Stimulated activated CD4-positive, alpha-beta T cell treated with anti-CD3 and anti-CD28 coated beads, Interleukin-1b, Interleukin-23, amount 100 ng/mL, for 4 hours (primary cell): ENCODE data around the gene AFF2.
"Not testable (repeated sequence)": the region's sequence is repeated elsewhere in the genome, so short reads cannot be mapped to it uniquely, and the experiment has no call there.

Experiments used
- DNase-seq, 2 donors: peaks; one replicate each; pipeline ENCODE4 v3.0.0-alpha.2; 2020; ENCODE audit warnings: low read depth in 2 of 2

AFF2 gene

DNA sequence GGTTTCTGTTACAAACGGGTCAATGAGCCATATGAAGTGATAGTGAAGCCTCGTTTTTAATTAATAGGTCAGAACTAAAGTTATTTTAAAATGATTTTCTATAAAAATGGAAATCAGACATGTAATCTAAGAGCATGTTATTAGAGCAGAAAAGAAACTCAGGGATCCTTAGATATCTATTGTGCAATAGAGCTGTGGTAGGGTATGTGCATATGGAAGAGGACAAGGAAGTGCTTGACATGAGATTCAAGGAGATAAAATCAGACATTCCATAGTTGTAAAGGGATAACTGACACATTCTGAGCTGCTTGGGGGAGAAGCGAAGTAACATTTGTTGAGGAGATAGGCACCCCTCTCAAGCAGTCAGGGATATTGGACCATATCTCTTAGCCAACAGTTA, 143.0 kb downstream of the AFF2 start:
- no peak for DNase-seq

DNA sequence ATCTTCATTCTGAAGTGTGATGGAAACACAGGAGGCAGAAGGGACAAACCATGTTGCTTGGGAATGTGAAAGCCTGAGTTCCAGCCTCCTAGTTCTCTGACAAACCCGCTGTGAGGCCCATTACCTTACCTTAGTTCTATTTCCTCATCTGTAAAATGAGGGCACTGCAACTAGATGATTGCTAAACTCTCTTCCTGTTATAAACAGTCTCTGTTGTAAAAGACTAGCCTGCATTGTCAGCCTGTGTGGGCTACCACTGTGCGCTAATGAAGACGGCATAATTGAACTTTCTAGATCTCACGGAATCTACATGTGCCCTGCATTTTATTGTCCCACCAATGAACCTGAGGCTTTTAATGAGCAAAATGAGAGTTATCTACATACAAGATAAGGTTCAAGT, 147.2 kb downstream of the AFF2 start:
- DNase-seq: no peak

DNA sequence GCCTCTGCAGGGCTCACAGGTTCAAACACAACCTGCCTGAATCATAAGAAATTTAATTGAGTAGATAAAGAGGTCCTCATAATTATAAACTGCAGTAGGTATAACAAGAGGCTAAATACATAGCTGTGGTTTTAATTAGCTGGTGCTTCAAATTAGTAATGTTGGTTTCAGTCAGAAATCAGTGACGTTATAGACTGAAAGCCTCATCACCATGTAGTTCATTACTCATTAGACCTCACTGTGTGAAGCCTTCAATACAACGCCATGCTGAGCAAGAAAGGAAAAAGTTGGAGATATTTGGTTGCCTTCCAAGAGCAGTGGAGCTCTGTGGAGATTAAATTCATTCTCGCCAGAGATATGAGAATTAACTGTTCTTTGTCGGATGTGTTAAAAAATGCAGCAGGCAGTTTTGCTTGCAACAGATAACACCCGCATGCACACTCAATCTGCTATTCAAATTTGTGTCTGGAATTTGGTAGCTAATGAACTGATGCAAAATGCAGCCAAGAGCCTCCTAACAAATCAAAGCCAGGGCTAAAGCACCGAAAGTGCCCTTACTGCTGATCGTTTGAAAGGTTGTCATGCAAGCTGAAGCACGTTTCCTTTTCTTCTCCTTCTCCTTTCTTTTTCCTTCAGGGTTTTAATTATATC, 148.9 kb downstream of the AFF2 start:
- DNase-seq: no peak

DNA sequence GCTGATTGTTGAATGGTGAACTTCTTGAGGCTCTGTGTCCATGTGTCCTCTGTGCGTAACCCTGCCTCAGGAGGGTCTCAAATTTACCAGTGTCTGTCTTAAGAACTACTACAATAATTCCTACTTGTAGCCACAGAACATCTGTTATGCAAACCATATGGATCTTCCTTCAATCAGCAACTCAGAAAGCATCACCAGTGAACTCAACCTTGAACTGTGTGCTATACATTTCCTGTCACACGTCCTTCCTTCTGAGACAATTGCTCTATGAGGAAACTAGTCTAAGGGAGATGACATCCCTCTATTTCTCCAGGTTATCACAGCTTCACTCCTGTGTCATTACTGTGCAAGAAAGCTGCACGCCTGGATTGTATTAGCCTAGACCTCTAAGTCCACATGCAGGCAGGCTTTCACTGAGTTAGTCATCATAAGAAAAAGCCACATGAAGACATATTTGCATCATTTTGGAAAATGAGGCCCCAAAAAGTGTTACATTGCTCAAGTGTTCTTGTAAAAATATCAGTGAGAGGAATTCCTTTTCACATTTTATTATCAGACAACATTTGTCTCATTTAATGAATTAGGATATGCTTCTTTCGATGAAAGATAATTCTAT, 157.8 kb downstream of the AFF2 start:
- DNase-seq: no peak

DNA sequence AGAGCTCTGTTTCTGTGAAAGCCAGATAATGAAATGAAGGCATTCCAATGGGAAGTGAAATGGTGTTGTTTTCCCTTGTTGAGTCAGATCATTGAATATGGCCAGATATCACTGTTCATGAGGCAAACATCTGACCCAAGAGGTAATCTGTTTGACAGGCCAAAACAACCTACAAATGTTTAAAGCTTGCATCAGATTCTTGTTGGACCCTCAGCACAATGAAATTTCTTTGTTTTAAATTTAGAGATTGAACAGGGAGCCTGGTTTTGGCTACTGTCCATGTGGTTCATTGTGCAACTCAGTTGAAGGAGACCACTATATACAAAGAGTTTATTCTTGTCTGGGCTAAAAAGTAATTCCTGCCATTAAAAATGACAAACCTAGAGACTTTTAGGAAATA, 159.1 kb downstream of the AFF2 start:
- DNase-seq: no peak

DNA sequence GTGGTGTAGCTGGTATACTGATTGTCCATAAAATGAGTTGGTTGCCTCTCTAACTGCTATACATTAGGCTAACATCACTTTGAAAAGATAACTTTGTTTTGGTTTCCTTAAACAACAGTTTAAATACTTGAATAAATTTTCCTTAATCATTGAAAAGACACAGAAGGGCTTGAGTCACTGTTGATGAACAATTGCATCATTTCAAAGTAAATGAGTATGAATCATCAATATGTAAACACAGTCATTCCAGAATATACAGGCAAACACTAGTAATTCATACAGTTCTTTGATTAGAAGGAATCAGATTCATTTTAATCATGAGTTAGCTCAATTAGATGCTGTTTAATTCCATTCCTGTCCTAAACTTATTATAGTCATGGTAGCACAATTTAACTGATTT, 160.6 kb downstream of the AFF2 start:
- DNase-seq: no peak

DNA sequence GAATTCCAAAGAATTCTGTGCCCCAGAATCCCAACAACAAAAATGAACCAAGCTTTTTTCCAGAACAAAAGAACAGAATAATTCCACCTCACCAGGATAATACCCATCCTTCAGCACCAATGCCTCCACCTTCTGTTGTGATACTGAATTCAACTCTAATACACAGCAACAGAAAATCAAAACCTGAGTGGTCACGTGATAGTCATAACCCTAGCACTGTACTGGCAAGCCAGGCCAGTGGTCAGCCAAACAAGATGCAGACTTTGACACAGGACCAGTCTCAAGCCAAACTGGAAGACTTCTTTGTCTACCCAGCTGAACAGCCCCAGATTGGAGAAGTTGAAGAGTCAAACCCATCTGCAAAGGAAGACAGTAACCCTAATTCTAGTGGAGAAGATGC, 161.6 kb downstream of the AFF2 start:
- no peak for DNase-seq

DNA sequence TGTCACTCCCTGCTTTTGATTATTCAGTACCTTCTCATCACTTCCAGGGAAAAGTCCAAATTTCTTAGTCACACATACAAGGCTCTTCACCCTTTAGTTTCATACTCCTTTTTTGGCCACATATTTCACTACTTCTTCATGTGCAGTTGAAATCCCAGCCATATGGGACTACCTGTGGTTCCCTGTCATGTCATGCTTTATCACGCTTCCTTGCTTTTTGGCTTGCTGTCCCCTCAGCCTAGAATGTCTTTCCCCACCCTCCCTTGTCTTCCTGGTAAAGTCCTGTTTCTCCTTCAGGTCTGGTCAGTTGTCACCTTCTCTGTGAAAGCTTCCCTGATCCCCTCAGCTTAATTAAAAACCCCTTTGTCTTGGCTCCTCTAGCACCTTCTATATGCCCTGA, 163.8 kb downstream of the AFF2 start:
- DNase-seq: no peak

DNA sequence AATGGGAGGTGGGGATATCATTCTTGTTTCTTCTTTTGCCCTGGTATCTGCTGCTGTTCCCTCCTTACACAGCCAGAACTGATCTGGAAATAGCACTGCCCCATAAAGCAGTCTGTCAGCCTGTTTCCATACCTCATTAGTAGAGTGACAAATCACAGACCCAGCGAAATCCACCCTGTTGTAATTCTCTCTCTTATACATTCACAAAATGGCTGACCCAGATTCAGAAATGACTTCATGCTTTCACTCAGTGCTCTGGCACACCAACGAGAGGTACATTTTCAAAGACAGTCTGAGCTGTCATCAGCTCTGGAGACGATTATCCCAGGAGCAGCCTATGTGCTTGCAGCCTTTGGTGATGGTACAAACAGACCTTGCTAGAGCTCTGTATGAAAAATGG, 164.6 kb downstream of the AFF2 start:
- DNase-seq: no peak

DNA sequence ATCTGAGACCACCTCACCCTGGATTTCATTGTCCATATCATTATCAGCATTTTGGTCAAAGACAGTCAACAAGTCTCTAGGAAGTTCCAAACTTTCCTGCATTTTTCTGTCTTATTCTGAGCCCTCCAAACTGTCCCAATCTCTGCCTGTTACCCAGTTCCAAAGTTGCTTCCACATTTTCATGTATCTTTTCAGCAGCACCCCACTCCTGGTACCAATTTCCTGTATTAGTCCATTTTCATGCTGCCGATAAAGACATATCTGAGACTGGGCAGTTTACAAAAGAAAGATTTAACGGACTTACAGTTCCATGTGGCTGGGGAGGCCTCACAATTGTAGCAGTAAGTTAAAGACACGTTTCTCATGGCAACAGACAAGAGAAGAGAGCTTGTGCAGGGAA, 168.8 kb downstream of the AFF2 start:
- not testable (repeated sequence) for DNase-seq

DNA sequence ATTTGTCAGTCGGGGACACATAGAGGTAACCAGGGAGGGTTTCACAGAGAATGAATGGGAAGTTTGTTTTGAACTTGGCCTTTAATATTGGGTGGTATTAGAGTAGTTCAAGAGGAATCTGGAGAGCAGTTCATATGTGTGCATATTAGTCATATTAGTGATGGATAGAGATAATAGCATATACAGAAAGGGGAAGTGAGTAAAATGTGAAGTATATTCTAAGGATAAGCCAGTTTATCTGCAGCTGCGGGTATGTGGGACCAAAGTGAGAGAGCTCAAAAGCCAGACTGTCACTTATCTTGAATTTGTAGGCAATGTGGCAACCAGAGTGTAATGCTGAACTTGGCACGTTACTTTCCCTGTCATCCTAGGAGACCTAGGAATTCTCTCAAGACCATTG, 169.9 kb downstream of the AFF2 start:
- DNase-seq: no peak

DNA sequence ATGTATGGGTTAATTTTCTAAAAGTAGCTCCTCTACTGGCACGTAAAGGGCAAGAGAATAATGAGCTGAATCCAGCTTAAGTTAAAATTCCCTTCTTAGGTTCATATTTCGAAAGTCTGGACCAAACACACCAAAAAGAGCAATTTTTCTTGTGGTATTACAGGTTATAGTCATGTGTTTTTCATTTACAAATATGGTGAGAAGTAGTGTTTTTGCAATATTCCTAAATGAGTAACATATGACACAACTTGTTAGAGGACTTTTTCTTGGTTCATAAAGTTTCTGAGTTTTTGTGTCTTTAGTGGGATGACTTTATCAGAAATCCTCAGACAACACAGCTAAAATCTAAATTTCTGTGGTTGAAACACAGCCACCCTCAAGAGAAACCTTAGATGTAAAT, 172.1 kb downstream of the AFF2 start:
- no peak for DNase-seq

DNA sequence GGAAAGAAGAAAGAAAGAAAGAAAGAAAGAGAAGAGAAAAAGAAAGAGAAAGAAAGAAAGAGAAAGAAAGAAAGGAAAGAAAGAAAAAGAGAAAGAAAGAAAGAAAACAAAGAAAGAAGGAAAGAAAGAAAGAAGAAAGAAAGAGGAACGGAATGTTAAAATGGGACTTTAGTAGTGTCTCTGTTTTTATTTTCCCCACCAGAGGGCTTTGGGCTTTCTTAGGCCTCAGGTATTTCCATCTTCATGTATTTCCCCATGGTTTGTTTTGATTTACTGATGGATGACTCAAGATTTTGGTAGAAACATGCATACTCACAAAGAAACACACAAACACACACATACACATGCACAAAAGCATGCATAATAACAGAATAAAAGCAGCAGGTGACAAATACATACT, 181.2 kb downstream of the AFF2 start:
- no peak for DNase-seq

DNA sequence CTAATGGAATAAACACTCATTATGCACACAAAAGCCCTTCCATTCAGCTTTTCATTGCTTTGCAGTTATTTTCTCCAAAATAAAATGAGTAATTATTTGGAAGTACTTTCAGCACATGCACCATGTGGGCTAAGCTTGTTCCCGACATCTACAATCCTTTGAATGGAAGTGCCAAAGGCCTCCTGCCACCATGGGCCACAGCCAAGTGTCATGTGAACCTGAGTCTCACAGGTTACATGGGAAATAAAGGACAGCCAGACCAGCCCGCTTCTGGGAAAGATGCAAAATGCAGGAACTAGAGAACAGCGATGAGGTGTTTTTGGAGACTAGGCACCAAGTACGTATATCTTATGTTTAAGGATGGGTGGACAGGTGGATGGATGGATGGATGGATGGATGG, 181.8 kb downstream of the AFF2 start:
- no peak for DNase-seq

DNA sequence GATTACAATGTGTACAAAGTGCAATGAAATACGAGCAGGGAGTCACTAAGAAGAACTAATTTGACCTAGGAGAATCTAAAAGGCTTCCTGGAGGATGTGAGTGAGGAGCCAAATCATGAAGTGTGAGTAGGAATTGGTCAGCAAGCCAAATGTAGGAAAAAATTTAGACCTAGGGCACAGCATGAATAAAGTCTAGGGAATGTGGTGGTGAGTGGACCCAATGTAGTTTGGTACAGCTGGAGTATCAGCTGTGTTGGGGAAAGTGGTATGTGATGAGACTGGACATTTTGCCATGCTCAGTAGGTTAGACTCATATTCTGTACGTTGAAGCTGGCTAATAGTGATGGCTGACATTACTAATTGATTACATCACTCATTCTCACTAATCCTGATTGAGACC, 191.0 kb downstream of the AFF2 start:
- DNase-seq: no peak

DNA sequence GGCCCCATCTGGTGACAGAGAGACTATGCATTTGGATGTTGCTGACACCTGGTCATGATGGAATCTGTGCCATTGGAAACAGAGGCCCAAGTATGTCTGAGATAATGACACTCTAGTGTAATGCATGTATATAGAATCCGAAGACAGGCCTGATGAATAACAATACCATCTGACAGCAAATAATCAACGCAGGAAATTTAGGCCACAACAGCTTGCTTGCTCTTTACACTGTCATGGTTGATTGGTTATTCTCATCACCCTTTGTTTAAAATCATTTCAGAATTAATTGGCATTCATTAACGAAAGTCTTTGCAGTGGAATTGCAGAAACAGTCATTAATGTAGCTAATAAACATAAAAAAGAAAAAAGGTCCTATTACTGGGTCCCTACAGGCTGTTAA, 194.8 kb downstream of the AFF2 start:
- no peak for DNase-seq

DNA sequence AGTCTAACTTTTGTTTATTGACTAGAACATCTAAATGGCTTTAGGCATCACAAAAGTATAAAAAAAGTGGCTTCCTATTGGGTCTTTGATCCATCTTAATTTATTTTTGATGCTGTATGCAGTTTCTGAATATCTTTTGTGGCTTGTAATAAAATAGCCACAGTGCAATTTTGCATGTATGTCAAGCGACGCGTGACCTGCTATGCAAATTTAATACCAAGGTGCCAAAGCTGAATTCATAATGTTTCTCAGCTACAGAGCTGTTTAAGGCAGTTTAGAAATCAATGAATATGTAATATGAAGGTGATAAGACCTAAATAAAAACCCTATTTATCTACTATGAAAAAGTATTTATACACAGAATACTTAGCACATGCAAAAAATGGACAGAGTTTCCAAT, 197.8 kb downstream of the AFF2 start:
- DNase-seq: no peak

DNA sequence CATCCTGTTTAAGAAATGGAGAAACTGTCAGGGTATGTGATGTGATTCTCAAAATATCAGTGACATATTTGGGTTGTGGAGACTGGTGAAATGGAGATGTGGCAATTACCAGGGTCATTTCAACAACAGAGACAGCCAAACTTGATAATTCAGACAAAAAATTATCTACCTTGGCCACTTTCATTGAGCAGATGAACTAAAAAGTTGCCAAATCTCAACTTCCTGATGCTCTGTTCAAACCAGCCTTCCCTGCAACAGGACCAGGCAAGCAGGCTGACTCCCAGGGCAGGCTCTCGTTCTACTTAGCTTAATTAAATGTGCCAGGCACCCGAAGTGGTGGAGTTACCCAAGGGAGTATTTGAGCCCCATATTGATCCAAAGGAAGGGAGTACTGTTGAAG, 199.6 kb downstream of the AFF2 start:
- DNase-seq: no peak

DNA sequence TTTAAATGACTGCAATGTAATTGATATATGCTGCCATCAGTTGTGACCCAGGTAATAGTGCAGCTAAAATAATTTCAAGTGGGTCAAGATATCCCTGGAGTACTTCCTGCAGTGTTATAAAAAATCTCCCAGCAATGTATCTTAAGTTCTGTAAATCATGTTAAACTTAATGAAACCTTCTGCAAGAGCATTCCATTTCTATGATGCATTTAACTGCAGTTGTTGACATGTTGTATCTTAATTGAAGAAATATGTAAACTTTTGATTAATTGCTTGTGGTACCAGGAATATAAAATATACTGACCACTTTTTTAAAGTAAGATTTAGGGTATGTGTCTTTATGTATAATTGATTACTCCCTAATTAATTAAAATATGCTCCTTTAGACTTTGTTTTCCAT, 213.6 kb downstream of the AFF2 start:
- no peak for DNase-seq

DNA sequence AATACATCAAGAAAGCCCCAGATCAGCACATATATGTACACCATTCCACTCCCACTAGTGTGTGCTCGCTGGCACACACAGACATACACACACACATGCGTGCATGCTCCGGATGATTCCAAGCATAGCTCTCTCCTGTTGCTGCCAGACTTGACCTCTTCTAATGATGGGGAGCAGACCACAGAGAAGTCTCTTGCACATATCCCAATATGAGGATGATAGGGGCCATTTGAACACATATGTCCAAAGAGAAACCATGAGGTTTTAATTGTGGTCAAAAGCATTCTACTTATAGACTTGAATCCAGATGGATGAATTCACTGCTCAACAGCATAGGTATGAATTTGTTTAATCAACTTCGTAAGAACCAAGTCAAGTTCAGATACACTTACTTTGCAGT, 214.9 kb downstream of the AFF2 start:
- no peak for DNase-seq

DNA sequence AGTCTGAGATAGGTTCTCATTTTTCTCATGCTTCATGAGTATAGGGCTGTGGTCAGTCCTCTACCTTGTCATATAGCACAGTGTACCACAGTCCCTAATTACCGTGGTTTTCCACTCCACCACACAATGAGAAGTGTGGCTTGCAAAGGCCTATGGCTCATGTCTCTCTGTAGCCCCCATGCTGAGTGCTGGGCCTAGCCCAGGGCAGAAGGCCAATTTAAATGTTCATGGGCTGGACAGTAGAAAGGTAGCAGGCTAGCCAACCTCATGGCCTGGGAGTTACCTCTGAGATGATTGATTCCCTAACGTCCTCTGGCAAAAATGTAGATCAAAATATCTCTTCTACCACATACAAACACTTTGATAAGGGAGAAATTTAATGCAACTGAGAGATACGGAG, 222.5 kb downstream of the AFF2 start:
- no peak for DNase-seq

DNA sequence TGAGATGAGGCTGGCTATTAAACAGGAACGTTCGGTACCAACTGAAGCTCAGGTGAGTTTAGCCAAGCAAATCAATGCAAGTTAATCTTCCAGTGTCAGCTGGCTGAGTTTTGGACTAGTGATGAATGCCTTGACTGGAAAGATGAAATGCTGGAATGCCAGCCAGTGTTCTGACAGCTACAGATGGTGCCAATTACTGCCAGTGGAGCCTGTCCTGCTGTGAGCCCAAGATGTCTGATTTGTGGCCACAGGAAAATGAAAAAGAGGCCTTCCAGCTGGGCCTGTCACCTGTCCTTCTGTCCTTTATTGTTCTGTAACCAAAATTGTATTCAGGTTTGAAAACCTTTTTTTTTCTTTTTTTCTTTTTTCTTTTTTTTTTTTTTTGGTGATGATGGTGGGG, 223.1 kb downstream of the AFF2 start:
- DNase-seq: no peak

DNA sequence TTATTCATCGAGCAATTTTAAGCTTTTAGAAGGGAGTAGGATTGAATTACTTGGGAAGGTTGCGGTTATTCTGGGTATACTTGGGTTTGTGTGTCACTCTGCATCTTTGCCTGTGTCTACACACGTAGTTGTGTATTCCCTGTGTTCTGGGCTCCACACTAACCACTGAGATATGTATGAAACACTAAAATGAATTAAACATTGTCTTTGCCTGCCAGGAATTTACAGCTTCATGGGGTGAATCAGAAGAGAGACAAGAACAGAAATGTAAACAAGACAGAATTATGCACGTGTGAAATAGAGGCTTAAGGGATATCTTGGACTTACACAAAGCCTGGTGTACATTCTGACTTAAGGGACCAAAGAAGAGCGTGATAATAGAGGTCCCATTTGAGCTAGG, 228.5 kb downstream of the AFF2 start:
- no peak for DNase-seq

DNA sequence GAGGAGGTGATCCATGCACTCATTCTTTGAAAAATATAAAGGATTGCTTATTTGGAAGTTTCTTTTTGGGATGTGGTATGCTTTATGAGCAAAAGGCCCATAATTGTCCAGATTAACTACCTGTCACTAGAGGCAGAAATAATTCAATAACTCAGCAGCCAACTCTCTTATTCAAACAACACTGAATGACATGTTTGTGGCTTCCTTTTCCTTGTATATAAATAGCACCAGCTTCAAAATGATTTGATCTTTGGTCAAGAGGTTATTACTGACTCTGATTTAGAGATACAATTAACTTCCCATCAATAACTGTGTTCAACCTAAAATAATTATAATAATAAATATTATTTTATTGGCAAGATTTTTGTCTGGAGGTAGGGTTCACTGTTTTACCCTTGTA, 232.3 kb downstream of the AFF2 start:
- DNase-seq: no peak
